Muscle layer of duodenum (tissue), 2 donors: ENCODE data around the gene FRAT1.
"Not testable (repeated sequence)": the region's sequence is repeated elsewhere in the genome, so short reads cannot be mapped to it uniquely, and the experiment has no call there.

ENCODE experiments used
- H3K27ac ChIP-seq: one replicate; pipeline ENCODE4 v1.7.0; 2013; ENCODE audit warnings: mild to moderate bottlenecking, low read length
- H3K27me3 ChIP-seq: one replicate; pipeline ENCODE4 v1.7.0; 2013; ENCODE audit warnings: low read depth, mild to moderate bottlenecking, control low read depth, low read length
- H3K36me3 ChIP-seq, 2 donors: one replicate each; pipeline ENCODE4 v1.7.0; 2013; ENCODE audit warnings: low read length in 2 of 2, control low read depth in 1 of 2, mild to moderate bottlenecking in 1 of 2; ENCODE audit not compliant: insufficient read depth in 2 of 2, control insufficient read depth in 1 of 2
- H3K4me1 ChIP-seq, 2 donors: one replicate each; pipeline ENCODE4 v1.7.0; 2013; ENCODE audit warnings: low read length in 2 of 2, mild to moderate bottlenecking in 2 of 2, control low read depth in 1 of 2, moderate library complexity in 1 of 2; ENCODE audit not compliant: insufficient read depth in 2 of 2, control insufficient read depth in 1 of 2
- H3K4me3 ChIP-seq, 2 donors: one replicate each; pipeline ENCODE4 v1.7.0; 2013; ENCODE audit warnings: low read length in 2 of 2, low read depth in 1 of 2, mild to moderate bottlenecking in 1 of 2
- H3K9me3 ChIP-seq, 2 donors: one replicate each; pipeline ENCODE4 v1.7.0; 2013; ENCODE audit warnings: low read length in 2 of 2, control low read depth in 1 of 2, mild to moderate bottlenecking in 1 of 2; ENCODE audit not compliant: control insufficient read depth in 1 of 2
- donor health status: healthy.

FRAT1 gene, protein sequence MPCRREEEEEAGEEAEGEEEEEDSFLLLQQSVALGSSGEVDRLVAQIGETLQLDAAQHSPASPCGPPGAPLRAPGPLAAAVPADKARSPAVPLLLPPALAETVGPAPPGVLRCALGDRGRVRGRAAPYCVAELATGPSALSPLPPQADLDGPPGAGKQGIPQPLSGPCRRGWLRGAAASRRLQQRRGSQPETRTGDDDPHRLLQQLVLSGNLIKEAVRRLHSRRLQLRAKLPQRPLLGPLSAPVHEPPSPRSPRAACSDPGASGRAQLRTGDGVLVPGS

DNA sequence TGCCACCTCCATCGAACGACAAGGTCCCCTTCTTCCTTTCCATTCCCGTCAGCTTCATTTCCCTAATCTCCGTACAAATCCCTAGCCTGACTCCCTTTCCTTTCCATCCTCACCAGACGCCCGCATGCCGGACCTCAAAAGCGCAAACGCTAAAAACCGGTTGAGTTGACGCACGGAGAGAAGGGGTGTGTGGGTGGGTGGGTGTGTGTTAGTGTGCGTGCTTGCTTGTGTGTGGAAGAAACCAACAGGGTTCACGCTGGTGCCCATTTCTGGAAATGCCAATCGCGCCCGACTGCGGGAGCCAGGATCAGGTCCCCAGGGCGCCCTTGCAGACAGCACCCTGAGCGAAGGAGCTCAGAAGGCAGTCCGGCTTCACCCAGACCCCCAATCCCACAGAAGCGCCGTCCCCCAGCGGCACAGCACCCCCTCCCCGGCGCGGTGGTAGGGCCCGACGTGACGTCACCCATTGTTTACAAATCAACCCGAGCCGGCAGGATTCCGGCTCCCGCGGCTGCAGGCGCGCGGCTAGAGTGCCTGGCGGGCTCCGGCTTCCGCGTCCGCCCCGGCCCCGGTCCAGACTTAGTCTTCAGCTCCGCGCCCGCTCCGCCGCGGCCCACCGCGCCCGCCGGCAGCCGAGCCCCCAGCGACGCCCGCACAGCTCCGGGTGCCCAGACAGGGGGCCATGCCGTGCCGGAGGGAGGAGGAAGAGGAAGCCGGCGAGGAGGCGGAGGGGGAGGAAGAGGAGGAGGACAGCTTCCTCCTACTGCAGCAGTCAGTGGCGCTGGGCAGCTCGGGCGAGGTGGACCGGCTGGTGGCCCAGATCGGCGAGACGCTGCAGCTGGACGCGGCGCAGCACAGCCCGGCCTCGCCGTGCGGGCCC lies at the start of gene FRAT1:
TSS of gene FRAT1 (plus strand) at position 500 of the 880 bp plus-strand sequence. CDS start at position 683, 183 bp downstream.
- Histone ChIP-seq H3K9me3 (no peaks in the 10 kb centered on the region), H3K4me3 (peak within 1 kb of the TSS; percentile 74 to 84), H3K27me3 (no peaks in the 10 kb centered on the region), H3K4me1 (peaks cover 5 to 20% of the 10 kb centered on the region in 2 donors), H3K36me3 (no peaks in the 10 kb centered on the region), H3K27ac (peak within 1 kb of the TSS; percentile 86)

DNA sequence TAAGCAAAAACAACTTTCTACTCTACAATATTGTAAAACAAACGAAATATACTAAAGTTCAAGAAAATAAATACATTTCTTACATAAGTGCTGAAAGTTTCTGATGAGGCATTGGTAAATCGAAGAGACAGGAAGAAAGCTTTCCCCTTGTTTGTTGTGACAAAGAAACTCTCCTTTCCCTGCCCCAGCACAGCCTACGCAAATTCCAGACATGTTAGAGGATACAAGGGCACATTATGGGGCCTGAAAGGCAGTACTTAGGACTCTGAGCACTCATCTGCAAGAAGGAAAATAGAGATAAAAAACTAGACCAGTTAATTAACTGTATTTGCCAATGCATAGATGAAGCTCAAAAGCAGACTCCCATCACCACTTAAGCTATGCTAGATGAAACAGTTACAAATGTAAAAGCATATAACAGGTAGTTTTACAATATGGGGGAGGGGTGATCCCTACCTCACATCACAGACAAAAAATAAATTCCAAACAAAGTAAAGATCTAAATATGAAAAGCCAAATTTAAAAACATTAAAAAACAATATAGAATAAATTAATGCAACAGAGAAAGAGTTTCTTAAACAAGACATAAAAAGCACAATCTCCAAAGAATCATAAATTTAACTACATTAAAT lies 48.4 kb upstream of the FRAT1 start:
- Histone ChIP-seq H3K9me3 (no peaks in the 10 kb centered on the region), H3K27ac (no peak overlapping the region), H3K4me3 (no peak overlapping the region), H3K27me3 (no peaks in the 10 kb centered on the region), H3K4me1 (no peaks in the 10 kb centered on the region), H3K36me3 (no peaks in the 10 kb centered on the region)

DNA sequence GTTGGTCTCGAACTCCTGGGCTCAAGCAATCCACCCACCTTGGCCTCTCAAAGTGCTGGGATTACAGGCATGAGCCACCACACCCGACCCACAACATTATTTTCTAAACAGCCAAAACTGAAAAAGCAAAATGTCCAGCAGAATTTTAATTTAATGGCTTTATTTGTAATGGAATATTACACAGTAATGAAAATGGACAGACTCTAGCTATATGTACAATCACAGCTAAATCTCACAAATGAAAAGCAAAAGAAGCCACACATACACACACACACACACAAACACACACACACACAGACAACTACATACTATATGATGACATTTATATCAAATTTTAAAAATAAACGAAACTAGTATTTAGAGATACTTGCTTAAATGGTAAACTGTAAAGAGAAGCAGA lies 45.4 kb upstream of the FRAT1 start:
- Histone ChIP-seq H3K27me3 (no peaks in the 10 kb centered on the region), H3K36me3 (no peaks in the 10 kb centered on the region), H3K27ac (no peak overlapping the region), H3K4me3 (no peak overlapping the region), H3K4me1 (peaks cover 7 to 9% of the 10 kb centered on the region in 2 donors), H3K9me3 (no peaks in the 10 kb centered on the region)

DNA sequence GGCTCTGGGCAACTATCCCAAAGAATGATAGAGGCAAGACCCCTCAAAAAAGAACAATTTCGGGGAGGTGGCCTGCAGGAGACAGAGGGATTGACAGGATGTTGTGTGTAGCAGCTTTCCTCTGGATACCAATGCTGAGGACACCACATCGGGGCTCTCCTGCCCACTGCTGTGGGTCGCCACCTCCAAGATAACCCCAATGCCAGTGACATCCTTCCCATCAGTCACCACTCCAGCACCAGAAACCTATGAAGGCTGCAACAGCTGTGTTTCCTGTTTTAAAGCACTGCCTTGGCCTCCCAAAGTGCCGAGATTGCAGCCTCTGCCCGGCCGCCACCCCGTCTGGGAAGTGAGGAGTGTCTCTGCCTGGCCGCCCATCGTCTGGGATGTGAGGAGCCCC lies 44.2 kb upstream of the FRAT1 start:
- no peak overlapping the region for H3K4me3 ChIP-seq
- H3K27ac ChIP-seq, result no peak overlapping the region
- H3K9me3 ChIP-seq, result no peaks in the 10 kb centered on the region
- no peaks in the 10 kb centered on the region for H3K36me3 ChIP-seq
- H3K4me1 ChIP-seq, result peaks cover 7 to 12% of the 10 kb centered on the region in 2 donors
- no peaks in the 10 kb centered on the region for H3K27me3 ChIP-seq

DNA sequence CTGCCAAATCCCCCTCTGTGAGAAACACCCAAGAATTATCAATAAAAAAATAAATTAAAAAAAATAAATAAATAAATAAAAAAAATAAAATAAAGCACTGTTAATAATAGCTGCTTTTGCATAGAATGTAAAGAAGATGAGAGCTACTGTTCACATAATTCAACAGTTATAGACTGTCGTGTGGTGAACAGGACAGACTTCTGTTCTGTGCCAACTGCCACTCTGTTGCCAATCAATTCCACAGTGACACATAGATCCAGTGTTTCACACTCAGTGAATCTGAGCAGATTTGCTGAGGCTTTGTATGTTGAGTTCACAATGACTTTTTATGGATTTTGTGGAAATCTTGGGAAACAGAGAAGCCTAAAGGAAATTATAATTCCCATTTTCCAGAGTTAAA lies 41.5 kb upstream of the FRAT1 start:
- no peak overlapping the region for H3K27ac ChIP-seq
- no peaks in the 10 kb centered on the region for H3K36me3 ChIP-seq
- no peak overlapping the region for H3K4me3 ChIP-seq

DNA sequence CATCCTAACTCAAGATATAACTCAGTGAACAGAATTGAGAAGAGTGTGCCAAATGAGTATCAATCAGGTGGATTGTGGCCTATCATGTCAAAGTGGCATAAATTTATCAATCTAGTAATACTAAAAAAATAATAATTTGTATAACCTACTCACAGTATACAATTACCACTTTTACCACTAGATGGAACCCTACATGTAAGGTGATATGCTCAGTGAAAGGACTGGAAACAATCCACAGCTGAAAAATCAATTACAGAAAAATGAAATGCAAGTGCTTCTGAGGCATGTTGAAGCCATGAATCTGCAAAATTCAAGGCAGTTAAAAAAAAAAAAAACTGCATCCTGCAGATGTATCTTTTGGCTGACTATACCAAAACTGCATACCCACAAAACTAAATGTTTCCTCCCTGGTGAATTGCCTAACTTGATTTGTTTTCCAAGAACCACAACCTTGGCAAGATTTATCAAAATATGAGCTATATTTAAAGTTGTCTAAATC lies 40.5 kb upstream of the FRAT1 start:
- Histone ChIP-seq H3K4me1 (peaks cover 7 to 12% of the 10 kb centered on the region in 2 donors), H3K4me3 (no peak overlapping the region), H3K27me3 (no peaks in the 10 kb centered on the region), H3K36me3 (no peaks in the 10 kb centered on the region), H3K9me3 (no peaks in the 10 kb centered on the region), H3K27ac (peak overlapping the region; percentile 5)

More for the DNA sequence above, 41.5 kb upstream of the FRAT1 start:
- H3K9me3 ChIP-seq, result no peaks in the 10 kb centered on the region
- no peaks in the 10 kb centered on the region for H3K27me3 ChIP-seq
- peaks cover 7 to 12% of the 10 kb centered on the region in 2 donors for H3K4me1 ChIP-seq

DNA sequence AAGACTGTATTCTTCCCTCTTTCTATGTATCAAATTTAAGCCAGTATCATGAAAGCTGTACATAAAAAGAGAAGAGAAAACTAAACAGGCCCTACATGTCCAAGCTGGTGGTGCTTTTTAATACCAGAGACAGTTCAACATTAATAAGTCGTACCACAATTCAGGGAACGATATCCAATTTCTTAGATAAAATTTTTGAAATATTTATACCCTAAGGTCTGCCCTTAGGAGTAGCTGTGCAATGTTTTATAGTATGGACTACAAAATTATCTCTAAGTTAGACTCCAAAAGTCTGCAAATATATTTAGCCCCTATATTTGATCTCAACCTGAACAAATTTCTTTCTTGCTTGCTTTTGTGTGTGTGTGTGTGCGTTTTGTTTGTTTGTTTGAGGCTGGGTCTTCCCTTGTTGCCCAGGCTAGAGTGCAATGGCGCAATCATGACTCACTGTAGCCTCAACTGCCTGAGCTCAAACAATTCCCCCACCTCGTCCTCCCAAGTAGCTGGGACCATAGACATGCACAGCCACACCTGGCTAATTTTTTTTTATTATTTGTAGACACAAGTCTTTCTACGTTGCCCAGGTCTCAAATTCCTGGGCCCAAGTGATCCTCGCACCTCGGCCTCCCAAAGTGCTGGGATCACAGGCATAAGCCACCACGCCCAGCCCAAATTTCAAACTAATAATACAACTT lies 39.8 kb upstream of the FRAT1 start:
- H3K27ac ChIP-seq, result peak overlapping the region; percentile 5
- no peak overlapping the region for H3K4me3 ChIP-seq

DNA sequence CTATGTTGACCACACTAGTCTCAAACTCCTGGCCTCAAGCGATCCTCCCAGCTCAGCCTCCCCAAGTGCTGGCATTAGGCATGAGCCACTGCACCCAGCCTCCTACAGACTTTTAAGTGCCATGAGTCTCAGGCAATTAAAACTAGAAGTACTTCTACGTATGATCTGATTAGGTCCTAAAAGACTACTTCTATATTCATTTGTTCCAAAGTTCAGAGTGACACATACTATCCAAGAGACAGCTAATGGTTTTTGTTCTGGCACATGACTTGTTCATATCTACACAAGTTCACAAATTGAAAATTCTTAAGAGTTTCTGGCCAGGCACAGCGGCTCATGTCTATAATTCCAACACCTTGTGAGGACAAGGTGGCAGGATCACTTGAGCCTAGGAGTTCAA lies 38.3 kb upstream of the FRAT1 start:
- peaks cover 7 to 12% of the 10 kb centered on the region in 2 donors for H3K4me1 ChIP-seq

More for the DNA sequence above, 39.8 kb upstream of the FRAT1 start:
- H3K27me3 ChIP-seq, result no peaks in the 10 kb centered on the region
- no peaks in the 10 kb centered on the region for H3K36me3 ChIP-seq
- peaks cover 7 to 12% of the 10 kb centered on the region in 2 donors for H3K4me1 ChIP-seq
- H3K9me3 ChIP-seq, result no peaks in the 10 kb centered on the region

DNA sequence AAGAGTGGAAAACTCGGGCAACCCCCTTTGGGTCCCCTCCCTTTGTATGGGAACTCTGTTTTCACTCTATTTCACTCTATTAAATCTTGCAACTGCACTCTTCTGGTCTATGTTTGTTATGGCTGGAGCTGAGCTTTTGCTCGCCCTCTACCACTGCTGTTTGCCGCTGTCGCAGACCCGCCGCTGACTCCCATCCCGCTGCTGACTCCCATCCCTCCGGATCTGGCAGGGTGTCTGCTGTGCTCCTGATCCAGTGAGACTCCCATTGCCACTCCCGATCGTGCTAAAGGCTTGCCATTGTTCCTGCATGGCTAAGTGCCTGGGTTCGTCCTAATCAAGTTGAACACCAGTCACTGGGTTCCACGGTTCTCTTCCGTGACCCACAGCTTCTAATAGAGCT lies 29.0 kb upstream of the FRAT1 start:
- not testable (repeated sequence) for H3K9me3 ChIP-seq, H3K27ac ChIP-seq, H3K4me1 ChIP-seq, H3K36me3 ChIP-seq, H3K4me3 ChIP-seq, H3K27me3 ChIP-seq

More for the DNA sequence above, 38.3 kb upstream of the FRAT1 start:
- Histone ChIP-seq H3K4me3 (no peak overlapping the region), H3K27me3 (no peaks in the 10 kb centered on the region), H3K36me3 (no peaks in the 10 kb centered on the region), H3K9me3 (no peaks in the 10 kb centered on the region), H3K27ac (no peak overlapping the region)

DNA sequence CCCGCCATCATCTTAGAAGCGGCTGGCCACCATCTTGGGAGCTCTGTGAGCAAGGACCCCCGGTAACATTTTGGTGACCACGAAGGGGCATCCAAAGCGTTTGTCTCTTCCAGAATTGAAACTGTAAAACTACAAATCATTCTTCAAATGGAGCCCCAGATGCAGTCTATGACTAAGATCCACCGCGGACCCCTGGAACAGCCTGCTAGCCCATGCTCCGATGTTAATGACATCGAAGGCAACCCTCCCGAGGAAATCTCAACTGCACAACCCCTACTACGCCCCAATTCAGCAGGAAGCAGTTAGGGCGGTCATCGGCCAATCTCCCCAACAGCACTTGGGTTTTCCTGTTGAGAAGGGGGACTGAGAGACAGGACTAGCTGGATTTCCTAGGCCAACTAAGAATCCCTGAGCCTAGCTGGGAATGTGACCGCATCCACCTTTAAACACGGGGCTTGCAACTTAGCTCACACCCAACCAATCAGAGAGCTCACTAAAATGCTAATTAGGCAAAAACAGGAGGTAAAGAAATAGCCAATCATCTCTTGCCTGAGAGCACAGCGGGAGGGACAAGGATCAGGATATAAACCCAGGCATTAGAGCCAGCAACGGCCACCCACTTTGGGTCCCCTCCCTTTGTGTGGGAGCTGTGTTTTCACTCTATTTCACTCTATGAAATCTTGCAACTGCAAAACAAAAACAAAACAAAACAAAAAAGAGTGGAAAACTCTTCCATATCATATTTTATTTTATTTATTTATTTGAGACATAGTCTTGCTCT lies 28.3 kb upstream of the FRAT1 start:
- H3K36me3 ChIP-seq, H3K9me3 ChIP-seq, H3K27me3 ChIP-seq, H3K4me1 ChIP-seq, H3K27ac ChIP-seq: not testable (repeated sequence)
- H3K4me3 ChIP-seq, result peak overlapping the region in 1 of 2 donors; percentile 99
